AG04450 (cell line): ENCODE data around the gene JAM3. TPM values are rescaled to one million over a fixed set of nuclear protein-coding genes. Genes with fewer than 3 reads are reported as not detected.

ENCODE experiments used
- CTCF ChIA-PET: fragments of 300-600, 350-600 bp; formaldehyde crosslinking; extraction: SDS; loops from one replicate; lab custom pipeline; 2022; ENCODE audit warnings: antibody characterized with exemption, inconsistent platforms; lab: Charles Lee
- POLR2A ChIA-PET: fragments of 350-600 bp; formaldehyde crosslinking; extraction: SDS; loops from one replicate; lab custom pipeline; 2021; ENCODE audit warnings: antibody characterized with exemption, inconsistent platforms; lab: Yijun Ruan, JAX
- DNase-seq: peaks from one replicate; pipeline ENCODE4 v3.0.0-alpha.2; 2011; ENCODE audit warnings: low read depth, low spot score
- H3K27ac ChIP-seq: one replicate; pipeline ENCODE4 v1.5.1; 2012; ENCODE audit warnings: low read depth, low read length, control low read depth
- H3K27me3 ChIP-seq: one replicate; pipeline ENCODE4 v1.6.0; 2012; ENCODE audit warnings: low read length; ENCODE audit not compliant: control insufficient read depth, insufficient read depth
- H3K4me3 ChIP-seq: 2 replicates; pipeline ENCODE4 v1.5.1; 2011; ENCODE audit warnings: mild to moderate bottlenecking, low read depth, low read length, control low read depth
- H3K9me3 ChIP-seq: 2 replicates; pipeline ENCODE4 v1.5.1; 2012; ENCODE audit warnings: low read length; ENCODE audit not compliant: control insufficient read depth, insufficient read depth
- CTCF ChIP-seq: IDR thresholded peaks from 2 replicates; pipeline ENCODE4 v1.5.1; 2011; ENCODE audit warnings: low read depth, low read length, control low read depth, inconsistent platforms
- polyA plus RNA-seq: library from polyadenylated mRNA; depleted of rRNA; stranded (reverse); fragments of >200 nt; gene quantifications from 2 replicates; pipeline ENCODE4 v1.2.3, GENCODE V29; 2011

Gene JAM3
- polyA plus RNA-seq, 1 experiment, result 79.6 TPM

- POLR2A ChIA-PET, result no interaction called here
- peak; percentile 33; the same call in 1 of the 2 replicates for TF ChIP-seq CTCF
- DNase-seq, result no peak
- Histone ChIP-seq H3K27me3 (peaks cover 51% of the 10 kb centered on the region), H3K9me3 (no peaks in the 10 kb centered on the region), H3K4me3 (no peak overlapping the region), H3K27ac (no peak overlapping the region)
- CTCF ChIA-PET, result interaction anchor here (1.7 kb wide), 1 partner anchor 20 kb away, joined by 7 read pairs; no protein-coding TSS in a partner anchor
Observed at GRCh38 chr11:134030853-134031252, 38.0 kb upstream of the JAM3 start.

- no peak overlapping the region for H3K27ac ChIP-seq
- CTCF ChIA-PET, result no interaction called here
- POLR2A ChIA-PET, result no interaction called here
Observed at GRCh38 chr11:134032043-134032442, 36.8 kb upstream of the JAM3 start.

GRCh38 chr11:134032501-134033091, 36.3 kb upstream of the JAM3 start:
- CTCF ChIA-PET, result no interaction called here
- POLR2A ChIA-PET, result no interaction called here
- Histone ChIP-seq H3K9me3 (no peaks in the 10 kb centered on the region), H3K27ac (no peak overlapping the region), H3K27me3 (peaks cover 43% of the 10 kb centered on the region), H3K4me3 (no peak overlapping the region)
- no peak for DNase-seq
- no peak for TF ChIP-seq CTCF

More at GRCh38 chr11:134032043-134032442, 36.8 kb upstream of the JAM3 start:
- DNase-seq, result no peak
- Histone ChIP-seq H3K4me3 (no peak overlapping the region), H3K27me3 (peaks cover 47% of the 10 kb centered on the region), H3K9me3 (no peaks in the 10 kb centered on the region)
- no peak for TF ChIP-seq CTCF

GRCh38 chr11:134033276-134033675, 35.6 kb upstream of the JAM3 start:
- ChIA-PET CTCF (interaction anchor here (1.3 kb wide), 1 partner anchor 13 kb away, joined by 5 read pairs; no protein-coding TSS in a partner anchor), POLR2A (interaction anchor here (1.6 kb wide), 1 partner anchor 14 kb away, joined by 5 read pairs; no protein-coding TSS in a partner anchor)
- no peaks in the 10 kb centered on the region for H3K9me3 ChIP-seq
- no peak for TF ChIP-seq CTCF
- no peak overlapping the region for H3K4me3 ChIP-seq
- peaks cover 38% of the 10 kb centered on the region for H3K27me3 ChIP-seq
- DNase-seq, result no peak
- H3K27ac ChIP-seq, result no peak overlapping the region
